Activated naive CD4-positive, alpha-beta T cell treated with anti-CD3 and anti-CD28 coated beads, Interleukin-2, amount 50 U/mL, for 72 hours (primary cell): ENCODE data around the gene TBRG4. TPM values are rescaled to one million over a fixed set of nuclear protein-coding genes. Genes with fewer than 3 reads are reported as not detected.

Experiments
- ATAC-seq, 2 donors: fragments of 150-1000 bp; cut with Tn5 transposase; 2 replicates each; pipeline ENCODE4 v1.10.0; 2021; ENCODE audit warnings: mild to moderate bottlenecking in 2 of 2, moderate library complexity in 2 of 2
- DNase-seq, 2 donors: peaks; one replicate each; pipeline ENCODE4 v3.0.0; 2021 to 2022; ENCODE audit warnings: low spot score in 2 of 2
- H3K27ac Mint-ChIP-seq, 2 donors: one replicate each; pipeline ENCODE4 v1.8.0; 2022; ENCODE audit warnings: mild to moderate bottlenecking in 2 of 2, mixed read lengths in 2 of 2
- H3K36me3 Mint-ChIP-seq, 2 donors: one replicate each; pipeline ENCODE4 v1.8.0; 2022; ENCODE audit warnings: mixed read lengths in 2 of 2
- H3K9me3 Mint-ChIP-seq, 2 donors: one replicate each; pipeline ENCODE4 v1.8.0; 2022; ENCODE audit warnings: mixed read lengths in 2 of 2
- total RNA-seq, 2 donors: library from RNA; stranded (reverse); gene quantifications; one replicate each; pipeline ENCODE4 v1.2.3, GENCODE V29; 2022

Gene TBRG4
- total RNA-seq, 2 donors from 2014 or later: 138 to 184 TPM

- Mint-ChIP-seq H3K9me3 (no peaks in the 10 kb centered on the region), H3K36me3 (no peaks in the 10 kb centered on the region), H3K27ac (no peak overlapping the region)
- DNase-seq: no peak
- ATAC-seq: no peak
Measured at GRCh38 chr7:45088146-45088701, 23.3 kb downstream of the TBRG4 start.

DNA sequence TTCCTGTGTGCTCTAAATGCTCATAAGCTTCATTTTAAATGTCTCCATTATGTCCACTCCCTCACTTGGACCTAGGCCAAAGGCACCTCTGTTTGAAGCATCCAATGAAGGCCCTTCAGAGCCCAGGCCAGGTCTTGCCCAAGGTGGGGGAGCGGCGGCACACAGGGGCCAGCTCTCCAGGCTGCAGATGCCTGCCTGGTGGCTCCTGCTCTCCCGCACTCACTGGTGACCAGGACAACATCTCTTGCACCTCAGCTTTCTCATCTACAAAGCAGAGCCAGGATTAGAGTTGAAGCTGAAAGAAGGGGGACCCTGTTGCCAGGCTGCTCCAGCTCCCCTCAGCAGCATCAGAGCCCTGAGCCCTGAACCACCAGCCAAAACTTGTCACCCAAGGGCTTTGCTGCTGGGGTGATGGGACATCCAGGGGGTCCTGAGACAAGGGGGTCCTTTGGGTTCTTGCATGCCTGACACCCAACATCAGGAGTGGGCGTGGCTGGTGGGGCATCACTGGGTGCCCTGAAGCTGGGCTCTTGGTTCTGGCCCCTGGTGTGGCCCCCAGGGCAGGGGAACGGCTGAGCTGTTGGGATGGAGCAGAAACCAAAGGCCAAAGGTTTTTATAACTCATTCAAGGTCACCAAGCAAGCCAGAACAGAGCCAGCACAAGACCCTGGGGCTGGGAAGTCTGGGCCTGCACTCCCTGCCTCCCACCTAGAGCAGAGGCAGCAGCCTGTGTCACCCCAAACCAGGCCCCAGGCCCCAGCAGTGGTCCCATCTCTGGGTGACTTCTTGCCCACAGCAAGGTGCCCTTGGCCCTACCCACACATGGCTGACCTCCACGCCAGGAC lies 24.0 kb downstream of the TBRG4 start:
- DNase-seq: no peak
- Mint-ChIP-seq H3K9me3 (no peaks in the 10 kb centered on the region), H3K36me3 (no peaks in the 10 kb centered on the region), H3K27ac (no peak overlapping the region)
- ATAC-seq: no peak

GRCh38 chr7:45086331-45087065 lies 25.0 kb downstream of the TBRG4 start:
- DNase-seq: no peak
- H3K27ac Mint-ChIP-seq: no peak overlapping the region
- H3K9me3 Mint-ChIP-seq: no peaks in the 10 kb centered on the region
- no peaks in the 10 kb centered on the region for H3K36me3 Mint-ChIP-seq
- no peak for ATAC-seq

GRCh38 chr7:45085619-45086200 lies 25.8 kb downstream of the TBRG4 start:
- H3K36me3 Mint-ChIP-seq: no peaks in the 10 kb centered on the region
- H3K9me3 Mint-ChIP-seq: no peaks in the 10 kb centered on the region
- ATAC-seq (no peak), DNase-seq (no peak)
- no peak overlapping the region for H3K27ac Mint-ChIP-seq

GRCh38 chr7:45084901-45085618 lies 26.4 kb downstream of the TBRG4 start:
- Mint-ChIP-seq H3K36me3 (no peaks in the 10 kb centered on the region), H3K9me3 (no peaks in the 10 kb centered on the region), H3K27ac (no peak overlapping the region)
- DNase-seq (no peak), ATAC-seq (no peak)

DNA sequence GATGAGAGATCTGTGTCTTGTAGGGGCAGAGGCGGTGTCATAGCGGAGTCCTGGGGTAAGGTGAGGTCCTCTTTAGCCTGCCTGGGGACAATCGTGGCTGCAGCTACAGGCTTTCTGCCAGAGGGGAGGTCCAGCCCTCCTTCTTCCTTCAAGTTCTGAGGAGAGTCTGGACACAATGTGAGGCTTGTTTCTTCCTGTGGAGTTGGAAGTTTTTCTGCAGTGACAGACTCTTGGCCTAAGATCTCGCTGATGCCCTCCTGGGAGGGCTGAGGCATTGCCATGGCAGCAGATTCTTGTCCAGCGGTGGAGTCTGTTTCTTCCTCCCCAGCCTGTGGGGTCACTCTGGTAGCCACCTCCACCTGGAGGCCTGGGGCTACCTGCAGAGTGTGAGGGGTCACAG lies 27.2 kb downstream of the TBRG4 start:
- Mint-ChIP-seq H3K27ac (no peak overlapping the region), H3K9me3 (no peaks in the 10 kb centered on the region), H3K36me3 (no peaks in the 10 kb centered on the region)
- no peak for DNase-seq
- no peak for ATAC-seq

DNA sequence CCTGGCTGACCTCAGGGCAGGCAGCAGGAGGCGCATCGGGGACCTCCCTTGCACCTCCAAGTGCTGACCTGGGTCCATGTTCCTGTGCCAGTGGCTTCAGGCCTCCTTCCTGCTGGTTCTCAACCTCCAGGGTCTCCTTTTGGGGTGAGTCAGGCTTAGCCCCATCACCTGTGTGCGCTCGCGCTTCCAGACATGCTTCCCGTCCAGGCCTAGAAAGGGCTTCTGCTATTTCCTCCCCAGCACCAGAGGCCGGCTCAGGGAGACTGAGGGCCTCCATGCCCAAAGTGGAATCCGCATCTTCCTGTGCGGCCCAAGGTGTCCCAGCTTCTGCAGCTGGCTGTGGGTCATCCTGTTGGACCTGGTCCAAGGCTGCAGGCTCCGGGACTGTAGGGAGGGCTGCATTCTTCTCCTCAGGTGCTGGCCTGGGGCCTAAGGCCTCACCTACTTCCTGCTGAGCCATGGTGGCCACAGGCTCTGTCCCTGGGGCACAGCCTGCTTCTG lies 28.6 kb downstream of the TBRG4 start:
- no peaks in the 10 kb centered on the region for H3K9me3 Mint-ChIP-seq
- ATAC-seq: no peak

DNA sequence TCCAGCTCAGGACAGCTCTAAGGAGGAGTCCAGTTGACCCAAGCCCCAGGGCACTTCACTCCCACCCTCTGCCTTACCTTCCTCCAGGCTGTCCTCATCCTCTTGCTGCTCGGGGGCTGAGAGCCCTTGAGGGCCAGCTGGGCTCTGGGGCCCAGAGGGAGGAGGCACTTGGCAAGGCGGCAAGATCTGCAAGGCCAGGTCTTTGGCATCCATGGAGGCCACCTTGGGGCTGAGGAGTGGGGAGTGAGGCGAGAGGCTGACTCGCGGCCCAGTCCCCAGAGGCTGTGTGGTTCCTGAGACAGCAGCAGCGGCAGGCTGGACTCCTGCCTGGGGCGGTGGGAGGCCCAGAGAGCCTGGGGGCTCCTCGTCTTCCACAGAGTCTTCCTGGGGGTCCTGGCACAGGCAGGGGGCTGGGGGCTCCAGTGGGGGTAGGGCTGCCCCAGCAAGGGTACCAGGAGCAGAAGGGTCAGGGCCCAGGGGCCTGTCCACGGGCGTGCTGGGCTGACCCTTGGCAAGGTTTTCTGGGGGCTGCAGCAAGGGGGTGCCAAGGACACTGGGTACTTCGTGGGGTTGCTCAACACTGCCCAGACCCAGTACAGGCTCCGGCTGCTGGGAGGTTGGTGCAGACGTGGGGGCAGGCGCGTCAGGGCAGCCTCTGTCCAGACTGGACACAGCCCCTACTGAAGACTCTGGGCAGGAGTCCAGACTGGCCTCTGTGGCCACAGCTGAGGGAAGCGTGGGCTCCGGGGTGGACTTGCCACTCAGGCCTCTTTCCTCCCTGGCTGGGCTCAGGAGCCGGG lies 29.3 kb downstream of the TBRG4 start:
- ATAC-seq: peak; percentile 6
- Mint-ChIP-seq H3K9me3 (no peaks in the 10 kb centered on the region), H3K36me3 (no peaks in the 10 kb centered on the region), H3K27ac (peak overlapping the region in 1 of 2 donors; percentile 88)
- no peak for DNase-seq

More for the DNA sequence above, 28.6 kb downstream of the TBRG4 start:
- Mint-ChIP-seq H3K27ac (peak overlapping the region in 1 of 2 donors; percentile 64), H3K36me3 (no peaks in the 10 kb centered on the region)
- DNase-seq: no peak

- H3K36me3 Mint-ChIP-seq: no peaks in the 10 kb centered on the region
- DNase-seq: no peak
- peak overlapping the region in 1 of 2 donors; percentile 88 for H3K27ac Mint-ChIP-seq
- peak; percentile 2 to 4 for ATAC-seq
- H3K9me3 Mint-ChIP-seq: no peaks in the 10 kb centered on the region
Measured at GRCh38 chr7:45081670-45081974, 29.9 kb downstream of the TBRG4 start.

DNA sequence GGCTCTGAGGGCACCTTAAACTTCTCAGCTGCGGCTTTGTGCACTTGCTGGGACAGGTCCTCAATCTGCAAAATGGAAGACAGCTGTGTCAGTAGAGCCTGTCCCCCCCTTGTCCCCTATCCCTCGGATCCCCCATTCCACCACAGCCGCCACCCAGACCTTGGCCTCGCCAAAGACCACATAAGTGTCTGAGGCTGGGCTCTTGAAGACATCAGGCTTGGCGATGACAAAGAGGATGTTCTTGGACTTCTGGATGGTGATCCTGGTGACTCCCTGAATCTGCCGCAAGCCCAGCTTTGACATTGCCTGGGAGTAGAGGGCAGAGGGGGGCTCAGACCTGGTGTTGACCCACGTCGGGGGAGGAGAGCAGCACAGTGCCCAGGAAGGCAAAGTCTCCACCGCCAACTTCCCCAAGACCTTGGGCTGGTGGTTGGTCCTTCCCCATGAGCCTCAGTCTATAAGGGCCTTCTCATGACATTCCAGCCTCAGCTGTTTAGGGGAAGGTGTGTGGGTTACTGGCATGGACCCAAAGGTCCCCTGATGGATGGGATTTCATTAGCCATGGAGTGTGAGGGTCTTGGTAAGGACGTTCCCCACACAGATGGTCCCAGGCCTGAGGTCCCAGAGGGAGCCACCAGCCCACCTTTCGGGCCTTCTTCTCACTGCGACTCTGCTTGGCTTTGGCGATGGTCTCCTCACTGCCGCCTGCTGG lies 30.4 kb downstream of the TBRG4 start:
- H3K36me3 Mint-ChIP-seq: no peaks in the 10 kb centered on the region
- ATAC-seq: peak in 1 of 2 donors; percentile 7
- no peaks in the 10 kb centered on the region for H3K9me3 Mint-ChIP-seq
- no peak for DNase-seq
- H3K27ac Mint-ChIP-seq: peak overlapping the region in 1 of 2 donors; percentile 88

DNA sequence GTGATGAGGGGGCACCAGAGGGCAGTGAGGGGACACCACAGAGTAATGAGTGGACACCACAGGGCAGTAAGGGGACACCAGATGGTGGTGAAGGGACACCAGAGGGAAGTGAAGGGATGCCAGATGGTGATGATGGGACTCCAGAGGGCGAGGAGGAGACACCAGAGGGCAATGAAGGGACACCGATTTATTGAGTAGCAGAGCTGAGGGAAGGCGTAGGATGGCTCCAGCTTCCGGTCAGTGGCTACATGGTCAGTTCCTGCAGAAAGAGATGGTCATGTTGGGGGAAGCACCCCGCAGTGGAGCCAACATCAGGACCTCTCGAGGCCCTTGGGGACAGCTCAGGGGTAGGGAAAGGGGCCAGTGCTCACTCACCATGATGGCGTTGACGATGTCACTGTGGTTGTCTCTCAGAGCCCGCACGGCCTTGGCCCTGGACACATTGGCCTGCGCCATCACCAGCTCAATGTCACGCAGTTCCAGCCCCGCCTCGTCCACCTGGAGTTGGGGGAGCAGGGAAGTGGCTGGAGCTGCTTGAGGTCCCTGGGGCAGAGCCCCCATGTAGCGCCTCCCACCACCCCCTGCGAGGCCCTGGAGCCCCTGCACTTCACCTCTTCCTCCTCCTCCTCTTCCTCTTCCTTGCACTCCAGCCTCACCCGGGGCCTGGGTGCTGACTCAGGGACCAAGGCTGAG lies 31.1 kb downstream of the TBRG4 start:
- DNase-seq: no peak
- H3K36me3 Mint-ChIP-seq: peaks cover 0 to 4% of the 10 kb centered on the region in 2 donors
- H3K9me3 Mint-ChIP-seq: no peaks in the 10 kb centered on the region
- peak; percentile 28 to 35 for ATAC-seq
- peak overlapping the region; percentile 61 to 88 for H3K27ac Mint-ChIP-seq

DNA sequence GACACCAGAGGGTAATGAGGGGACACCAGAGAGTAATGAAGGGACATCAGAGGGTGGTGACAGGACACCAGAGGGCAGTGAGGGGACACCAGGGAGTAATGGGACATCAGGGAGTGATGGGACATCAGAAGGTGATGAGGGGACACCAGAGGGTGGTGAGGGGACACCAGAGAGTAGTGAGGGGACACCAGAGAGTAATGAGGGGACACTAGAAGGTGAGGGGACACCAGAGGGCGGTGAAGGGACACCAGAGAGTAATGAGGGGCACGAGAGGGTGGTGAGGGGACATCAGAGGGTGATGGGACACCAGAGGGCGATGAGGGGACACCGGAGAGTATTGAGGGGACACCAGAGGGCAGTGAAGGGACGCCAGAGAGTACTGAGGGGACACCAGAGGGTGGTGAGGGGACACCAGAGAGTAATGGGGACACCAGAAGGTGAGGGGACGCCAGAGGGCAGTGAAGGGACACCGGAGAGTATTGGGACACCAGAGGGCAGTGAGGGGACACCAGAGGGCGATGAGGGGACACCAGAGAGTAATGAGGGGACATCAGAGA lies 33.3 kb downstream of the TBRG4 start:
- H3K9me3 Mint-ChIP-seq: no peaks in the 10 kb centered on the region
- DNase-seq (no peak), ATAC-seq (no peak)
- H3K27ac Mint-ChIP-seq: peak overlapping the region; percentile 40 to 88
- H3K36me3 Mint-ChIP-seq: peaks cover 11 to 15% of the 10 kb centered on the region in 2 donors

DNA sequence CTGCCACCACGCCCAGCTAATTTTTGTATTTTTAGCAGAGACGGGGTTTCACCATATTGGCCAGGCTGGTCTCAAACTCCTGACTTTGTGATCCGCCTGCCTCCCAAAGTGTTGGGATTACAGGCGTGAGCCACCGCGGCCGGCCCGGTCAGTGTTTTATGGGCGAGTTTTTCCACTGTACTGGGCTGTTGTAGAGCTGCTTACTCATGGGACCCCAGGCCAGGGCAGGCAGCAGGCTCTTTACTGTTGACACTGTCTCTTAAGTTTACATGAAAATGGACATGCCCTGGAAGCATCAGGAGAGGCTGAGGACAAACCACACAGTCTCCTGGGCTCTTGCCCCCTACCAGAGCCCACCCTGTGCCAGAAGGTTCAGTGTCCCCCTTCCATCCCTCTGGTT lies 33.9 kb downstream of the TBRG4 start:
- H3K27ac Mint-ChIP-seq: peak overlapping the region in 1 of 2 donors; percentile 88
- ATAC-seq (no peak), DNase-seq (no peak)
- H3K9me3 Mint-ChIP-seq: no peaks in the 10 kb centered on the region
- H3K36me3 Mint-ChIP-seq: peaks cover 11 to 15% of the 10 kb centered on the region in 2 donors

DNA sequence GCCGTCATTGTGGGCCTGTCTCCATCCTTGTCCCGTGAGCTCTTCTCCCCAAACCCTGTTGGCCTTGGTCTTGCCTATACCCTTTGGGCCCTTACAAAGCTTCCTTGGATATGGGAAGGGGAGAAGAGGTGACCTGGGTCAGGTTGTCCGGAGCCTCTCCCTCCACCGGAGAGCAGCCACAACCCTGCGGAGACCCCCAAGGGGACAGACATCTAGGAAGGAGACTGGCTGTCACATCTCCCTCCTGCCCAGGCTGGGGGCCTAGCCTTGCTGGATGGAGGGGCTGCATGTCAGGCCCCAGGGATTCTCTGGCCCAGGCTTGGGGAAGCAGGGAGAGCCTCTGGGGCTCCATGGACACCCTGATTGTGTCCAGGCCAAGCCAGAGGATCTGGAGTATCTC lies 34.6 kb downstream of the TBRG4 start:
- peak overlapping the region in 1 of 2 donors; percentile 88 for H3K27ac Mint-ChIP-seq
- peaks cover 11 to 15% of the 10 kb centered on the region in 2 donors for H3K36me3 Mint-ChIP-seq
- no peak for DNase-seq
- no peak for ATAC-seq
- H3K9me3 Mint-ChIP-seq: no peaks in the 10 kb centered on the region
